ENCODE measurements around the gene GMDS.

DNA sequence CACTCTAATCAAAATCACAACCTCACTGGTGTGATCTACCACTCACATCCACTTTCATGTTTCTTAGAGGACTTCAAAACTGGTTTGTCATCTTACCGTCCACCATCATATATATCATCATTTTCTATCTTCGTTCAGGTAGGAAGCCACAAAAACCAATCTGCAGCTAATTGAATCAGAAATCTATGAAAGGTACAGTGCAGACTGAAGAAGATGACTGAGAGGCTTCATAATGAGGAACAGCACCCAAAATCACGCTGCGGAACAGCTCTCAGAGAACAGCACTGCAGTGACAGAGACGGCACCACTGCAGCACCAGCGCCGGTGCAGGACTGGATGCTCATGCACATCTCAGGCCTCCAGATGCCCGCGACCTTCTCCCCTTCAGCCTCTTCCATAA lies 13.0 kb downstream of the GMDS start:
- TF ChIP-seq FOXK1 (CRISPR knock-in tag; IDR thresholded peaks at IDR 0.05; ENCODE audit: borderline replicate concordance, low read depth) (no peak), CEBPB (IDR thresholded peaks at IDR 0.05; ENCODE audit: borderline replicate concordance, low read depth, low read length) (no peak), KLF6 (CRISPR knock-in tag; IDR thresholded peaks at IDR 0.05) (no peak), TCF12 (IDR thresholded peaks at IDR 0.05) (no peak), TCF12 (CRISPR knock-in tag; IDR thresholded peaks at IDR 0.05) (no peak), TAF1 (CRISPR knock-in tag; IDR thresholded peaks at IDR 0.05) (no peak), FOXM1 (CRISPR knock-in tag; IDR thresholded peaks at IDR 0.05) (no peak), NPAS2 (CRISPR knock-in tag; IDR thresholded peaks at IDR 0.05; ENCODE audit: borderline replicate concordance) (no peak)
- TF ChIP-seq, protein P1, sequence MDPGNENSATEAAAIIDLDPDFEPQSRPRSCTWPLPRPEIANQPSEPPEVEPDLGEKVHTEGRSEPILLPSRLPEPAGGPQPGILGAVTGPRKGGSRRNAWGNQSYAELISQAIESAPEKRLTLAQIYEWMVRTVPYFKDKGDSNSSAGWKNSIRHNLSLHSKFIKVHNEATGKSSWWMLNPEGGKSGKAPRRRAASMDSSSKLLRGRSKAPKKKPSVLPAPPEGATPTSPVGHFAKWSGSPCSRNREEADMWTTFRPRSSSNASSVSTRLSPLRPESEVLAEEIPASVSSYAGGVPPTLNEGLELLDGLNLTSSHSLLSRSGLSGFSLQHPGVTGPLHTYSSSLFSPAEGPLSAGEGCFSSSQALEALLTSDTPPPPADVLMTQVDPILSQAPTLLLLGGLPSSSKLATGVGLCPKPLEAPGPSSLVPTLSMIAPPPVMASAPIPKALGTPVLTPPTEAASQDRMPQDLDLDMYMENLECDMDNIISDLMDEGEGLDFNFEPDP (CRISPR knock-in tag; conservative IDR thresholded peaks at IDR 0.05), result no peak
